Nephron (organoid): Measurements from ENCODE around the gene TCF4.

ENCODE experiments used
- H3K27ac Mint-ChIP-seq, 3 experiments: 2 replicates each; pipeline ENCODE4 v1.8.0; 2020; ENCODE audit warnings: mixed read lengths in 3 of 3, mild to moderate bottlenecking in 2 of 3, moderate library complexity in 1 of 3
- H3K27me3 Mint-ChIP-seq: 2 replicates; pipeline ENCODE4 v1.8.0; 2021; ENCODE audit warnings: low read depth, mild to moderate bottlenecking, moderate library complexity, mixed read lengths
- H3K36me3 Mint-ChIP-seq: 2 replicates; pipeline ENCODE4 v1.8.0; 2020; ENCODE audit warnings: low read depth, mixed read lengths
- H3K4me1 Mint-ChIP-seq: 2 replicates; pipeline ENCODE4 v1.8.0; 2020; ENCODE audit warnings: mixed read lengths
- H3K4me3 Mint-ChIP-seq, 3 experiments: 2 replicates each; pipeline ENCODE4 v1.8.0; 2020; ENCODE audit warnings: mild to moderate bottlenecking in 3 of 3, mixed read lengths in 3 of 3, moderate library complexity in 2 of 3
- H3K9me3 Mint-ChIP-seq: 2 replicates; pipeline ENCODE4 v1.8.0; 2020; ENCODE audit warnings: mixed read lengths
- CTCF ChIP-seq, 3 experiments: fragments of 200-600 bp; sonication (generic); IDR thresholded peaks; one replicate each; pipeline ENCODE4 v1.5.0; 2021; ENCODE audit warnings: antibody characterized with exemption in 3 of 3; ENCODE audit not compliant: unreplicated experiment in 3 of 3

Gene TCF4

GRCh38 chr18:55334875-55335274, 253.1 kb downstream of the TCF4 start:
- Mint-ChIP-seq H3K4me3 (no peak overlapping the region), H3K36me3 (no peaks in the 10 kb centered on the region), H3K27ac (no peak overlapping the region), H3K9me3 (no peaks in the 10 kb centered on the region), H3K27me3 (no peaks in the 10 kb centered on the region), H3K4me1 (peaks cover 17% of the 10 kb centered on the region)
- TF ChIP-seq CTCF (IDR thresholded peaks at IDR 0.05; ENCODE audit: unreplicated experiment in 3 of 3), result no peak

- Mint-ChIP-seq H3K27ac (no peak overlapping the region), H3K4me3 (no peak overlapping the region), H3K36me3 (no peaks in the 10 kb centered on the region), H3K9me3 (no peaks in the 10 kb centered on the region), H3K27me3 (no peaks in the 10 kb centered on the region), H3K4me1 (peaks cover 6% of the 10 kb centered on the region)
- no peak for TF ChIP-seq CTCF (IDR thresholded peaks at IDR 0.05; ENCODE audit: unreplicated experiment in 3 of 3)
Measured at GRCh38 chr18:55331301-55331700, 256.7 kb downstream of the TCF4 start.

GRCh38 chr18:55328301-55328700, 259.7 kb downstream of the TCF4 start:
- Mint-ChIP-seq H3K9me3 (no peaks in the 10 kb centered on the region), H3K36me3 (no peaks in the 10 kb centered on the region), H3K27me3 (no peaks in the 10 kb centered on the region), H3K4me3 (no peak overlapping the region), H3K27ac (no peak overlapping the region), H3K4me1 (peaks cover 10% of the 10 kb centered on the region)
- no peak for TF ChIP-seq CTCF (IDR thresholded peaks at IDR 0.05; ENCODE audit: unreplicated experiment in 3 of 3)

GRCh38 chr18:55327454-55327853, 260.5 kb downstream of the TCF4 start:
- peaks cover 13% of the 10 kb centered on the region for H3K4me1 Mint-ChIP-seq
- no peaks in the 10 kb centered on the region for H3K36me3 Mint-ChIP-seq
- no peaks in the 10 kb centered on the region for H3K27me3 Mint-ChIP-seq
- no peak overlapping the region for H3K4me3 Mint-ChIP-seq
- H3K9me3 Mint-ChIP-seq, result no peaks in the 10 kb centered on the region
- TF ChIP-seq CTCF (IDR thresholded peaks at IDR 0.05; ENCODE audit: unreplicated experiment in 3 of 3), result no peak
- H3K27ac Mint-ChIP-seq, result no peak overlapping the region

- peak overlapping the region in 2 of 3 experiments; percentile 6 to 22 for H3K27ac Mint-ChIP-seq
- no peak for TF ChIP-seq CTCF (IDR thresholded peaks at IDR 0.05; ENCODE audit: unreplicated experiment in 3 of 3)
- no peak overlapping the region for H3K4me3 Mint-ChIP-seq
- H3K36me3 Mint-ChIP-seq, result no peaks in the 10 kb centered on the region
- no peaks in the 10 kb centered on the region for H3K27me3 Mint-ChIP-seq
- H3K9me3 Mint-ChIP-seq, result no peaks in the 10 kb centered on the region
- H3K4me1 Mint-ChIP-seq, result peaks cover 19% of the 10 kb centered on the region
Measured at GRCh38 chr18:55326134-55326533, 261.9 kb downstream of the TCF4 start.

- H3K36me3 Mint-ChIP-seq, result no peaks in the 10 kb centered on the region
- H3K4me3 Mint-ChIP-seq, result peak overlapping the region in 1 of 3 experiments; percentile 1
- no peaks in the 10 kb centered on the region for H3K9me3 Mint-ChIP-seq
- H3K4me1 Mint-ChIP-seq, result peaks cover 34% of the 10 kb centered on the region
- H3K27me3 Mint-ChIP-seq, result no peaks in the 10 kb centered on the region
- H3K27ac Mint-ChIP-seq, result peak overlapping the region; percentile 20 to 90 (median 31)
- no peak for TF ChIP-seq CTCF (IDR thresholded peaks at IDR 0.05; ENCODE audit: unreplicated experiment in 3 of 3)
Measured at GRCh38 chr18:55324166-55324565, 263.8 kb downstream of the TCF4 start.
